Left hindlimb (tissue), 1 donor: ENCODE measurements around the gene FAM107B.

Source experiments
- DNase-seq: peaks from one replicate; pipeline ENCODE4 v3.0.0-alpha.2; 2018

FAM107B gene

GRCh38 chr10:14527134-14527844 lies 247.4 kb downstream of the FAM107B start:
- DNase-seq, result no peak

GRCh38 chr10:14526326-14526725 lies 248.4 kb downstream of the FAM107B start:
- DNase-seq, result no peak

GRCh38 chr10:14524691-14525324 lies 249.9 kb downstream of the FAM107B start:
- DNase-seq, result no peak

GRCh38 chr10:14523286-14523685 lies 251.4 kb downstream of the FAM107B start:
- no peak for DNase-seq

- no peak for DNase-seq
Observed at GRCh38 chr10:14519785-14520184, 254.9 kb downstream of the FAM107B start.

- DNase-seq, result no peak
Observed at GRCh38 chr10:14518149-14518548, 256.5 kb downstream of the FAM107B start.

- no peak for DNase-seq
Observed at GRCh38 chr10:14513123-14513522, 261.6 kb downstream of the FAM107B start.

- no peak for DNase-seq
Observed at GRCh38 chr10:14510346-14510745, 264.4 kb downstream of the FAM107B start.

GRCh38 chr10:14508725-14509124 lies 266.0 kb downstream of the FAM107B start:
- peak; percentile 92 for DNase-seq

GRCh38 chr10:14507781-14508180 lies 266.9 kb downstream of the FAM107B start:
- no peak for DNase-seq

- no peak for DNase-seq
Observed at GRCh38 chr10:14507176-14507575, 267.5 kb downstream of the FAM107B start.

GRCh38 chr10:14502431-14502830 lies 272.3 kb downstream of the FAM107B start:
- no peak for DNase-seq

GRCh38 chr10:14500172-14500765 lies 274.4 kb downstream of the FAM107B start:
- DNase-seq, result no peak

GRCh38 chr10:14499601-14499904 lies 275.1 kb downstream of the FAM107B start:
- no peak for DNase-seq

GRCh38 chr10:14498326-14498725 lies 276.4 kb downstream of the FAM107B start:
- no peak for DNase-seq

- no peak for DNase-seq
Observed at GRCh38 chr10:14491811-14492210, 282.9 kb downstream of the FAM107B start.

- DNase-seq, result no peak
Observed at GRCh38 chr10:14489522-14490177, 285.0 kb downstream of the FAM107B start.

- no peak for DNase-seq
Observed at GRCh38 chr10:14487488-14487883, 287.2 kb downstream of the FAM107B start.

- DNase-seq, result no peak
Observed at GRCh38 chr10:14486777-14487487, 287.8 kb downstream of the FAM107B start.

GRCh38 chr10:14485986-14486385 lies 288.7 kb downstream of the FAM107B start:
- no peak for DNase-seq

GRCh38 chr10:14483417-14483816 lies 291.3 kb downstream of the FAM107B start:
- DNase-seq, result no peak

- DNase-seq, result no peak
Observed at GRCh38 chr10:14481752-14482151, 292.9 kb downstream of the FAM107B start.

- no peak for DNase-seq
Observed at GRCh38 chr10:14481014-14481413, 293.7 kb downstream of the FAM107B start.
